ENCODE data around the gene LRFN4.

LRFN4 gene

DNA sequence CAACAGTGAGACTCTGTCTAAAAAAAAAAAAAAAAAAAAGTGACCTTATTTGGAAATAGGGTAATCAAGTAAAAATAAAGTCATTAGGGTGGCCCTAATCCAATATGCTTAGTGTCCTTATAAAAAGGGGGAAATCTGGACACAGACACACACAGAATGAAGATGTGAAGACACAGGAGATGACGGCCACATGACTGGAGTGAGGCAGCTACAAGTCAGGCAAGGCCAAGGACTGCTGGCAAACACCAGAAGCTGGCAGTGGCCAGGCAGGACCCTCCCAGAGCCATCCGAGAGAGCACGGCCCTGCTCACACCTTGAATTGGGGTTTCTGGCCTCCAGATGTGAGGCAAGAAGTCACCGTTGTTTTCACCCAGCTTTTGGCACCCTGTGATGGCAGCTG lies 28.6 kb downstream of the LRFN4 start:
- TF ChIP-seq, protein P1, sequence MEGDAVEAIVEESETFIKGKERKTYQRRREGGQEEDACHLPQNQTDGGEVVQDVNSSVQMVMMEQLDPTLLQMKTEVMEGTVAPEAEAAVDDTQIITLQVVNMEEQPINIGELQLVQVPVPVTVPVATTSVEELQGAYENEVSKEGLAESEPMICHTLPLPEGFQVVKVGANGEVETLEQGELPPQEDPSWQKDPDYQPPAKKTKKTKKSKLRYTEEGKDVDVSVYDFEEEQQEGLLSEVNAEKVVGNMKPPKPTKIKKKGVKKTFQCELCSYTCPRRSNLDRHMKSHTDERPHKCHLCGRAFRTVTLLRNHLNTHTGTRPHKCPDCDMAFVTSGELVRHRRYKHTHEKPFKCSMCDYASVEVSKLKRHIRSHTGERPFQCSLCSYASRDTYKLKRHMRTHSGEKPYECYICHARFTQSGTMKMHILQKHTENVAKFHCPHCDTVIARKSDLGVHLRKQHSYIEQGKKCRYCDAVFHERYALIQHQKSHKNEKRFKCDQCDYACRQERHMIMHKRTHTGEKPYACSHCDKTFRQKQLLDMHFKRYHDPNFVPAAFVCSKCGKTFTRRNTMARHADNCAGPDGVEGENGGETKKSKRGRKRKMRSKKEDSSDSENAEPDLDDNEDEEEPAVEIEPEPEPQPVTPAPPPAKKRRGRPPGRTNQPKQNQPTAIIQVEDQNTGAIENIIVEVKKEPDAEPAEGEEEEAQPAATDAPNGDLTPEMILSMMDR (IDR thresholded peaks at IDR 0.05; ENCODE audit: control insufficient read depth, extremely low read depth, insufficient read depth): no peak
- no peak overlapping the region for H3K4me3 ChIP-seq (ENCODE audit: low read depth, low read length)
- DNase-seq (ENCODE audit: low read depth): no peak

DNA sequence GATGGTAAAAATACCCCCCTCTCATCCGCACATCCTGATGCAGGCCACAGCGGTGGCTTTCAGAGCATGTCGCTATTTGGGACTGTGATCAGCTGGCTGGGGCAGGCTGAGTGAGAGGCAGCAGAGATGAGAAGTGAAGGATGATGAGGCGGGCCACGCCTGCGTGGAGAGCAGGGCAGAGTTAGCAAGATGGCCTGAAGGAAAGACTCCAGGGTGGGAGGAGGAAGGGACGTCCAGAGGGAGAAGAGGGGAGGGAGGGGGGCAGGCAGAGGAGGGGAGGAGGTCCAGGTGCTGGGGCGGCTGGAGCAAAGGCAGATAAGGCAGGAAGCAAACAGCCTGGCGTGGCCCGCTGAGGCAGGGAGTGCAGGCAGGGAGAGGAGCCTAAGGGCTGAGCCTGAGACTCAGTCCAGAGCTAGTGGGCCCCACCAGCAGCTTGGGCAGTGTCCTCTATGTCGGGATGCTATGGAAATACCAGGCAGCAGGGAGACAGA lies 29.1 kb downstream of the LRFN4 start:
- DNase-seq (ENCODE audit: low read depth): no peak
- H3K4me3 ChIP-seq (ENCODE audit: low read depth, low read length): no peak overlapping the region
- TF ChIP-seq, protein P1 (IDR thresholded peaks at IDR 0.05; ENCODE audit: control insufficient read depth, extremely low read depth, insufficient read depth): no peak

DNA sequence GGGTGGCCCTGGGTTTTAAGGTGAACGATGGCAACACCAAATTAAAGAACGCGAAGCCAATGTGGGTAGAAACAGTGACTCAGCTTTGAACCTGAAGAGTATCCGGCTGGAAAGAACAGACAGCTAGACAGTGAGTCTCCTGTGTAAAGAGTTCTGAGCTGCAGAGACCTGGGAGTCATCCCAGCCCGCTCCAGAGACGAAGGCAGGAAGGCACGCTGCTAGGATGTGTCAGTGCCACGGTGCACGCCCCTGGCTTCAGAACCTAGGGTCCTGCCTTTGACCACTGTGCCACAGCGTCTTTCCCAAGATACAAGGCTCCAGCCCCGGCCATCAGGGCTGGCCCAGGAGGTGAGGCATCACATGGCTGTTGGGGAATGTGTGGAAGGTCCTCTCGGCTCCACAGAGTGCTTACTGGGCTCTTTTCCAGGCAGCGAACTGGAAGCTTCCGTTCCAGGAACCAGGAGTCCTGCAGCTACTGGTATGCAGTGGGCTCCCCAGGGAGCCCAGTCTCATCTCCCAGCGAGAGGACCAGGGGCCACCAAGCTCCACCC lies 29.9 kb downstream of the LRFN4 start:
- DNase-seq (ENCODE audit: low read depth): no peak
- TF ChIP-seq, protein P1 (IDR thresholded peaks at IDR 0.05; ENCODE audit: control insufficient read depth, extremely low read depth, insufficient read depth): no peak
- H3K4me3 ChIP-seq (ENCODE audit: low read depth, low read length): no peak overlapping the region

DNA sequence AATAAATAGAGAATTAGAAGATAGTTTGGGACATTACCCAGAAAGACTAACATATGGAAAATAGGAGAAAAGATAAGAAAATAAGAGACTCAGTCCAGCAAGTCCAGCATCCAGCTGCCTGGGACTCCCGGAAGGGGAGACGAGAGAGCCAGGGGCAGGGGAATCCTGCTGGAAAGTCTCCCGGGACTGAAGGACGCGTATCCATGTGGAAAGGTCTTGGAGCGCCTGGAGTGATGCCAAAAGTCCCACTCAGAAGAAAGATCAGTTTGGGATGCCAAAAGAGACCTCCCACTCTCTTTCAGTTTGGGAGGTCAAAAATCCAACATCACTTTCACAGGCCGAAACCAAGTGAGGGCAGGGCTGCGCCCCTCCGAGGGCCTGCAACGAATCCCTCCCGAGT lies 30.7 kb downstream of the LRFN4 start:
- H3K4me3 ChIP-seq (ENCODE audit: low read depth, low read length): no peak overlapping the region
- TF ChIP-seq, protein P1 (IDR thresholded peaks at IDR 0.05; ENCODE audit: control insufficient read depth, extremely low read depth, insufficient read depth): no peak
- no peak for DNase-seq (ENCODE audit: low read depth)

DNA sequence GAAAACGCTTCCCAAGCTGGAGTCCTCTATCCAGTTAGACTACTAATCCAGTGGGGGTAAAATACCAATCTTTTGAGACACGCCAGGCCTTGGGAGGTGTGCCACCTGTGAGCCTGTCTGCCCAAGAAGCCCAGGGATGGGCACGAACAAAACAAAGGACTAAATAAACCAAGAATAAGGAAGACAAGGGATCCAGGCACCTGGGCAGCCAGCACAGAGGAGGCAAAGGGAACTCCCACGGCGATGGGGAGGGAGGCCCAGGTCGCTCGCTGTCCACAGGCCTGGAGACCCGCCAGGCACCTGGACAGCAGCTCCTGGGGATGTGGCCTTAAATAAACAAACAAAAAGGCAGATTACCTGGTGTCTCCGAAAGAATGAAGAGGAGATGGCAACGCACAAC lies 31.4 kb downstream of the LRFN4 start:
- no peak overlapping the region for H3K4me3 ChIP-seq (ENCODE audit: low read depth, low read length)
- DNase-seq (ENCODE audit: low read depth): no peak
- TF ChIP-seq, protein P1 (IDR thresholded peaks at IDR 0.05; ENCODE audit: control insufficient read depth, extremely low read depth, insufficient read depth): no peak

DNA sequence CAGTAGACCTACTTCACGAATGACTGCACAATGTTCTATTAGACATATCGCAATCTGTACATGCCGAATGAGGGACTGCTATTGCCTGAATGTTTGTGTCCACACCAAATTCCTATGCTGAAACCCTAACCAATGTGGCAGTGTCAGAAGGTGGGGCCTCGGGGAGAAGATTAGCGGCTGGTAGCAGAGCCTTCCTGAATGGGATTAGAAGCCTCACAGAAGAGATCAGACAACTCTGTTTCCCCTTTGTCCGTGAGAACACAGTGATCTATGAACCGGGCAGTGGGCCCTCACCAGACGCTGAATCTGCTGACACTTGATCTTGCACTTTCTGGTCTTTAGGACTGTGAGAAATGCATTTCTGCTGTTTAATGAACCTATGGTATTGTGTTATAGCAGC lies 33.1 kb downstream of the LRFN4 start:
- TF ChIP-seq, protein P1 (IDR thresholded peaks at IDR 0.05; ENCODE audit: control insufficient read depth, extremely low read depth, insufficient read depth): no peak
- DNase-seq (ENCODE audit: low read depth): no peak
- no peak overlapping the region for H3K4me3 ChIP-seq (ENCODE audit: low read depth, low read length)

All from LNCaP clone FGC (cell line).